Activated CD4-positive, alpha-beta T cell treated with anti-CD3 and anti-CD28 coated beads for 36 hours (primary cell): ENCODE data around the gene MAMDC4. TPM values are rescaled to one million over a fixed set of nuclear protein-coding genes. Genes with fewer than 3 reads are reported as not detected.

Experiments
- ATAC-seq: fragments of 200-7000 bp; cut with Tn5 transposase; one replicate; pipeline ENCODE4 v1.10.0; 2021; ENCODE audit warnings: mild to moderate bottlenecking, moderate library complexity
- CTCF ChIA-PET: fragments of 350-600 bp; sonication (Branson Sonifier 250); formaldehyde crosslinking; loops from one replicate; lab custom pipeline; 2021; ENCODE audit warnings: antibody characterized with exemption; lab: Charles Lee
- POLR2A ChIA-PET: fragments of 350-600 bp; sonication (Branson Sonifier 250); formaldehyde crosslinking; loops from one replicate; lab custom pipeline; 2021; ENCODE audit warnings: antibody characterized with exemption, inconsistent platforms; lab: Charles Lee
- DNase-seq: peaks from one replicate; pipeline ENCODE4 v3.0.0-alpha.2; 2020
- H3K27ac Mint-ChIP-seq: one replicate; pipeline ENCODE4 v1.8.0; 2021; ENCODE audit warnings: mixed read lengths
- H3K27me3 Mint-ChIP-seq: one replicate; pipeline ENCODE4 v1.8.0; 2021; ENCODE audit warnings: mixed read lengths
- H3K36me3 Mint-ChIP-seq: one replicate; pipeline ENCODE4 v1.8.0; 2021; ENCODE audit warnings: low read depth, mixed read lengths
- H3K4me1 Mint-ChIP-seq: one replicate; pipeline ENCODE4 v1.8.0; 2021; ENCODE audit warnings: mixed read lengths
- H3K4me3 Mint-ChIP-seq: one replicate; pipeline ENCODE4 v1.8.0; 2021; ENCODE audit warnings: mild to moderate bottlenecking, moderate library complexity, mixed read lengths
- H3K9me3 Mint-ChIP-seq: one replicate; pipeline ENCODE4 v1.8.0; 2021; ENCODE audit warnings: low read depth, mixed read lengths
- intact Hi-C, 2 experiments: fragments of 100-400 bp; cut with DNase I in 1 of 2; cut with micrococcal nuclease in 1 of 2; formaldehyde crosslinking; loops; one replicate each; pipeline versions ENCODE4 v1.14.2 to v1.15.1; 2022 to 2024; cut with DNase I, micrococcal nuclease
- total RNA-seq, 2 experiments: library from RNA; stranded (reverse); gene quantifications; one replicate each; pipeline ENCODE4 v1.2.3, GENCODE V29; 2021

Gene MAMDC4
- total RNA-seq, 2 experiments from 2014 or later: 16.6 to 17.5 TPM

GRCh38 chr9:136854113-136854841 is 2.1 kb downstream of the MAMDC4 start:
- H3K27ac Mint-ChIP-seq: no peak overlapping the region
- H3K36me3 Mint-ChIP-seq: peaks cover 5% of the 10 kb centered on the region
- no peaks in the 10 kb centered on the region for H3K9me3 Mint-ChIP-seq
- CTCF ChIA-PET: no interaction called here
- peak; percentile 5 for DNase-seq
- H3K4me1 Mint-ChIP-seq: peaks cover 2% of the 10 kb centered on the region
- intact Hi-C loops: no loop called here
- POLR2A ChIA-PET: no interaction called here
- H3K27me3 Mint-ChIP-seq: no peaks in the 10 kb centered on the region
- H3K4me3 Mint-ChIP-seq: no peak overlapping the region
- ATAC-seq: no peak

- no peak overlapping the region for H3K4me3 Mint-ChIP-seq
- H3K27ac Mint-ChIP-seq: no peak overlapping the region
- ATAC-seq (no peak), DNase-seq (no peak)
- ChIA-PET POLR2A (interaction anchor here (0.6 kb wide), 1 partner anchor 128 kb away, joined by 5 read pairs; no protein-coding TSS in a partner anchor), CTCF (no interaction called here)
- no peaks in the 10 kb centered on the region for H3K27me3 Mint-ChIP-seq
- no peaks in the 10 kb centered on the region for H3K9me3 Mint-ChIP-seq
- no peaks in the 10 kb centered on the region for H3K4me1 Mint-ChIP-seq
- intact Hi-C loops: no loop called here
- peaks cover 5% of the 10 kb centered on the region for H3K36me3 Mint-ChIP-seq
Observed at GRCh38 chr9:136854842-136855460, 2.8 kb downstream of the MAMDC4 start.

GRCh38 chr9:136855461-136856078 is 3.4 kb downstream of the MAMDC4 start:
- no peak for ATAC-seq
- Mint-ChIP-seq H3K36me3 (peaks cover 4% of the 10 kb centered on the region), H3K9me3 (no peaks in the 10 kb centered on the region), H3K4me3 (no peak overlapping the region), H3K4me1 (no peaks in the 10 kb centered on the region), H3K27me3 (no peaks in the 10 kb centered on the region), H3K27ac (no peak overlapping the region)
- ChIA-PET POLR2A (interaction anchor here (0.6 kb wide), 1 partner anchor 129 kb away, joined by 5 read pairs; no protein-coding TSS in a partner anchor), CTCF (interaction anchor here (0.6 to 1.3 kb wide), 2 partner anchors 35 to 567 kb away, joined by 3 to 4 read pairs; no protein-coding TSS in a partner anchor)
- intact Hi-C loops: no loop called here
- DNase-seq: no peak

- H3K9me3 Mint-ChIP-seq: no peaks in the 10 kb centered on the region
- no peaks in the 10 kb centered on the region for H3K27me3 Mint-ChIP-seq
- intact Hi-C loops: no loop called here
- ChIA-PET POLR2A (no interaction called here), CTCF (interaction anchor here (0.6 to 1.3 kb wide), 3 partner anchors 11 to 566 kb away, joined by 3 to 4 read pairs (median 3); no protein-coding TSS in a partner anchor)
- H3K27ac Mint-ChIP-seq: no peak overlapping the region
- no peak overlapping the region for H3K4me3 Mint-ChIP-seq
- ATAC-seq (no peak), DNase-seq (no peak)
- H3K4me1 Mint-ChIP-seq: no peaks in the 10 kb centered on the region
- peaks cover 2% of the 10 kb centered on the region for H3K36me3 Mint-ChIP-seq
Observed at GRCh38 chr9:136856079-136856476, 3.9 kb downstream of the MAMDC4 start.

- CTCF ChIA-PET: interaction anchor here (0.6 to 1.3 kb wide), 3 partner anchors 11 to 565 kb away, joined by 3 to 4 read pairs (median 3); no protein-coding TSS in a partner anchor
- Mint-ChIP-seq H3K27me3 (no peaks in the 10 kb centered on the region), H3K36me3 (peaks cover 2% of the 10 kb centered on the region), H3K9me3 (no peaks in the 10 kb centered on the region), H3K4me3 (no peak overlapping the region), H3K4me1 (no peaks in the 10 kb centered on the region), H3K27ac (no peak overlapping the region)
- POLR2A ChIA-PET: no interaction called here
- intact Hi-C loops: no loop called here
- no peak for ATAC-seq
- DNase-seq: no peak
Observed at GRCh38 chr9:136856541-136857141, 4.5 kb downstream of the MAMDC4 start.

- Mint-ChIP-seq H3K4me3 (no peak overlapping the region), H3K36me3 (peaks cover 2% of the 10 kb centered on the region), H3K27ac (no peak overlapping the region), H3K27me3 (no peaks in the 10 kb centered on the region), H3K9me3 (no peaks in the 10 kb centered on the region), H3K4me1 (no peaks in the 10 kb centered on the region)
- ChIA-PET POLR2A (no interaction called here), CTCF (interaction anchor here (1.3 kb wide), 1 partner anchor 34 kb away, joined by 4 read pairs; no protein-coding TSS in a partner anchor)
- intact Hi-C loops: no loop called here
- ATAC-seq (no peak), DNase-seq (no peak)
Observed at GRCh38 chr9:136857166-136857565, 5.0 kb downstream of the MAMDC4 start.

- CTCF ChIA-PET: no interaction called here
- DNase-seq (no peak), ATAC-seq (peak; percentile 8)
- no peaks in the 10 kb centered on the region for H3K9me3 Mint-ChIP-seq
- POLR2A ChIA-PET: no interaction called here
- H3K27ac Mint-ChIP-seq: no peak overlapping the region
- H3K36me3 Mint-ChIP-seq: peaks cover 3% of the 10 kb centered on the region
- no peaks in the 10 kb centered on the region for H3K4me1 Mint-ChIP-seq
- H3K4me3 Mint-ChIP-seq: no peak overlapping the region
- intact Hi-C loops: no loop called here
- no peaks in the 10 kb centered on the region for H3K27me3 Mint-ChIP-seq
Observed at GRCh38 chr9:136857581-136858412, 5.7 kb downstream of the MAMDC4 start.

- intact Hi-C loops: no loop called here
- CTCF ChIA-PET: interaction anchor here (0.6 kb wide), 1 partner anchor 331 kb away, joined by 3 read pairs; no protein-coding TSS in a partner anchor
- POLR2A ChIA-PET: no interaction called here
- Mint-ChIP-seq H3K27ac (no peak overlapping the region), H3K36me3 (peaks cover 6% of the 10 kb centered on the region), H3K4me3 (no peak overlapping the region), H3K9me3 (no peaks in the 10 kb centered on the region), H3K4me1 (no peaks in the 10 kb centered on the region), H3K27me3 (no peaks in the 10 kb centered on the region)
- DNase-seq (no peak), ATAC-seq (no peak)
Observed at GRCh38 chr9:136858452-136858843, 6.3 kb downstream of the MAMDC4 start.

GRCh38 chr9:136858844-136859757 is 7.0 kb downstream of the MAMDC4 start:
- no peaks in the 10 kb centered on the region for H3K9me3 Mint-ChIP-seq
- H3K4me1 Mint-ChIP-seq: peaks cover 2% of the 10 kb centered on the region
- no peaks in the 10 kb centered on the region for H3K27me3 Mint-ChIP-seq
- H3K36me3 Mint-ChIP-seq: peaks cover 12% of the 10 kb centered on the region
- DNase-seq (no peak), ATAC-seq (no peak)
- intact Hi-C loops: no loop called here
- no peak overlapping the region for H3K4me3 Mint-ChIP-seq
- no peak overlapping the region for H3K27ac Mint-ChIP-seq
- POLR2A ChIA-PET: no interaction called here
- CTCF ChIA-PET: interaction anchor here (0.6 kb wide), 1 partner anchor 330 kb away, joined by 3 read pairs; no protein-coding TSS in a partner anchor

GRCh38 chr9:136860529-136860928 is 8.4 kb downstream of the MAMDC4 start:
- ChIA-PET POLR2A (no interaction called here), CTCF (interaction anchor here (0.5 to 0.9 kb wide), 2 partner anchors 15 to 174 kb away, joined by 3 read pairs; no protein-coding TSS in a partner anchor)
- ATAC-seq (no peak), DNase-seq (no peak)
- Mint-ChIP-seq H3K36me3 (peaks cover 15% of the 10 kb centered on the region), H3K4me1 (peaks cover 12% of the 10 kb centered on the region), H3K27me3 (no peaks in the 10 kb centered on the region), H3K4me3 (no peak overlapping the region), H3K27ac (no peak overlapping the region), H3K9me3 (no peaks in the 10 kb centered on the region)
- intact Hi-C loops: no loop called here
